GM12872 (cell line): ENCODE results near the gene RAB25.

Source experiments
- TF ChIP-seq, protein P1 (sequence below): IDR thresholded peaks from 3 replicates; pipeline ENCODE4 v1.5.1; 2011; ENCODE audit warnings: low read depth, mild to moderate bottlenecking, low read length, moderate library complexity; ENCODE audit not compliant: insufficient read depth

RAB25 gene

DNA sequence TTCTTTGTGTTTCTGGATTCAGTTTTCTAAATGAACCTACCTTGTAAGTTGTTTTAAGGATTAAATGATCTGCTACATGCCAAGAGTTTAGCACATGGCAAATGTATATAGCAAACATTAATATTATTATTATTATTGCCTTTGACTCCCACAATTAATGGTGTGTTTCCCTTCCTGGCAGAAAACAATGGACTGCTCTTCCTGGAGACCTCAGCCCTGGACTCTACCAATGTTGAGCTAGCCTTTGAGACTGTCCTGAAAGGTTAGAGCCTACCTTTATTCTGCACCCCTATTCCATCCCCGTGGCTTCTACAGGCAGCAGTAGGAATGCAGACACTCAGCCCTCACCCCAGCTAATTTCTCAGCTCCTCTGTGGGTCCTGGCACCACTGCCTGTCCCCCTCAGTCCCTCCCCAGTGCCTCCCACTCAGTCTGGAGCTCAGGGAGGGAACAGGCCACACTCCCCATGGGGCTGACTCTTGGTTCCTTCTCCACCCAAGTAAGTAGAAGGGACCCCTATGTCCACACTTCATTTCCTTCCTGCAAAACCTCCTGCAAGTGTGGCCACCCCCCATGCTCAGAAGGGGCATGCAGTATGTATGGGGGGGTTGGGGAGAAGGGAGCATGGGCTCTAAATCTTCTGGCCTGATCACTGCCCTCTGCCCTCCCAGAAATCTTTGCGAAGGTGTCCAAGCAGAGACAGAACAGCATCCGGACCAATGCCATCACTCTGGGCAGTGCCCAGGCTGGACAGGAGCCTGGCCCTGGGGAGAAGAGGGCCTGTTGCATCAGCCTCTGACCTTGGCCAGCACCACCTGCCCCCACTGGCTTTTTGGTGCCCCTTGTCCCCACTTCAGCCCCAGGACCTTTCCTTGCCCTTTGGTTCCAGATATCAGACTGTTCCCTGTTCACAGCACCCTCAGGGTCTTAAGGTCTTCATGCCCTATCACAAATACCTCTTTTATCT is 8.8 kb downstream of the RAB25 start:
- TF ChIP-seq, protein P1, sequence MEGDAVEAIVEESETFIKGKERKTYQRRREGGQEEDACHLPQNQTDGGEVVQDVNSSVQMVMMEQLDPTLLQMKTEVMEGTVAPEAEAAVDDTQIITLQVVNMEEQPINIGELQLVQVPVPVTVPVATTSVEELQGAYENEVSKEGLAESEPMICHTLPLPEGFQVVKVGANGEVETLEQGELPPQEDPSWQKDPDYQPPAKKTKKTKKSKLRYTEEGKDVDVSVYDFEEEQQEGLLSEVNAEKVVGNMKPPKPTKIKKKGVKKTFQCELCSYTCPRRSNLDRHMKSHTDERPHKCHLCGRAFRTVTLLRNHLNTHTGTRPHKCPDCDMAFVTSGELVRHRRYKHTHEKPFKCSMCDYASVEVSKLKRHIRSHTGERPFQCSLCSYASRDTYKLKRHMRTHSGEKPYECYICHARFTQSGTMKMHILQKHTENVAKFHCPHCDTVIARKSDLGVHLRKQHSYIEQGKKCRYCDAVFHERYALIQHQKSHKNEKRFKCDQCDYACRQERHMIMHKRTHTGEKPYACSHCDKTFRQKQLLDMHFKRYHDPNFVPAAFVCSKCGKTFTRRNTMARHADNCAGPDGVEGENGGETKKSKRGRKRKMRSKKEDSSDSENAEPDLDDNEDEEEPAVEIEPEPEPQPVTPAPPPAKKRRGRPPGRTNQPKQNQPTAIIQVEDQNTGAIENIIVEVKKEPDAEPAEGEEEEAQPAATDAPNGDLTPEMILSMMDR = no peak

DNA sequence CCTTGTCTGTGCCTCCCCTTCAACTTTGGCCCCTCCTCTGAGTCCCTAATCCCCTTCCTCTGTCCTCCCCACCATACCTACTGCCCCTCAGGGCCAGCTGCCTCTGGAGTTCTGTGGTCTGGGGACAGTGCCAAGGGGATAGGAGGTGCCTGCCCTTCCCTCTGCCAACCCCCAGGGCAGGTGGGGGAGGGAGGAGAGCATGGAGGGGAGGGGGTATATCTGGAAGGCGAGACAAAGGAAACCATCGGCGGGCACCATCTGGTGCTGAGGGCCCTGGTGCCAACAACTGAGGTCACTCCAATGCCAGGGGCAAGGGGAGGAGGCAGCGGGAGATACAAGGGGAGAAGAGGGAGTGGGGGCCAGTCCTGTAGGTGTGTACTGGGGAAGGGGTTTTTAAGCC is 9.6 kb downstream of the RAB25 start:
- TF ChIP-seq, protein P1 = no peak

DNA sequence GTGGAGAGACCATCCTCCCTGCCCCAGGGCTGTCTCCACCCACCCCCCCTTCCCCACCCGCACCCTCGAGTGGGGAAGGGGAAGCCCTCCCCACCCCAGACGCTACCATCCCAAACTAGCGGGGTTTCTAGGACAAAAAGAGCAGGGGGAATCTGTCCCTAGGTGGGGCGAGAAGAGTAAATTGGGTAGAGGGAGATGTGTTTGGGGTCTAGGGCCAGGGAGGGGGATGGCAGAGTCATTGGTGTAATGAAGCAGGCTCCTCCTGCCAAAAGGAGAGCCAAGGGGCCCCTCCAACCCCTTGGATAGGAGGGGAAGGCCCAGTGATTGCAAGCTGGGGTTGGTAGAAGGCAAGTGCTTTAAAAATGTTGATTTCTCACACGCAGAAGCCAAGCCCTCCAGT is 11.3 kb downstream of the RAB25 start:
- TF ChIP-seq, protein P1 = no peak

DNA sequence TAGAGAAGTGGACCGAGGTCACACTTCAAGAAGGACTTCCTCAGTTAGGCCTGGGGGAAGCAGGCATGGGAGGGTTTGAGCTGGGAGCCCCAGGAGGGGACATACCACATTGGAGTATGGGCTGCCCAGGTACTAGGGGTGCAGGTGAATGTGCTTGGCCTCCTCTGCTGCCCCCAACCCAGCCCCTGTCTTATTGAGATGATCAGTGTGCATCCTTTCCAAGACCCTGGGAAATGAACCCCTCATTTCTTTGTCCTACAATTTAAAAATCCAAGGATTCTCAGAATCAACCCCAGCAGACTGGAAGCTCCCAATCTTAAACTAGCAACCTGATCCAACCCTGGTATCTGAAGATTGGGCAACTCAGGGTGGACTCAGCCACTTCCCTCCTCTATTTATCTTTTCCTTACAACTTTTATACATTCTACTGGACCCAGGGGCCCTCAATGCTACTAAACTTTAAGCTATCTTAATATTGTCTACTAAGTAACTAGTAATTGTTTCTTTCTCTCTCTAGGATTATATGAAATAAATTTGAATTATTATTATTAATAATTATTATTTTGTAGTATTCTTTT is 12.2 kb downstream of the RAB25 start:
- TF ChIP-seq, protein P1 = no peak

DNA sequence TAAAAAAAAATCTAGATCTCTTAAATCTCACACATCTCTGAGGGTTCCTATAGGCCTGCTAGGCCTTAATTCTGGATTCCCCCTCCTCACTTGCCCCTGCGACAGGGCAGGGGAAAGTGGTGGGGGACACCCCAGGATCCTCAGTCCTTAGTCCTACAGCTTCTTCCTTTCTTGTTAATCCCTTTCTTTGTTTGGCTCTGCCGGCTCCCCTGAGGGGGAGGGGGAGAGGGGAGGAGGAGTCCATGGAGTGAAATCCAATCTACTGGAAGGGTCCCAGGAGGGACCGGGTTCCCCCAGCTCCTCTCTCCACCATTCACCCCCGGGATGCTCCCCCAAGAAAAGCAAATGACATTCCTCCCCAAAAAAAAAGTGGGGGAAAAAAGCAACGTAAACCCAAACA is 12.8 kb downstream of the RAB25 start:
- TF ChIP-seq, protein P1 = no peak

DNA sequence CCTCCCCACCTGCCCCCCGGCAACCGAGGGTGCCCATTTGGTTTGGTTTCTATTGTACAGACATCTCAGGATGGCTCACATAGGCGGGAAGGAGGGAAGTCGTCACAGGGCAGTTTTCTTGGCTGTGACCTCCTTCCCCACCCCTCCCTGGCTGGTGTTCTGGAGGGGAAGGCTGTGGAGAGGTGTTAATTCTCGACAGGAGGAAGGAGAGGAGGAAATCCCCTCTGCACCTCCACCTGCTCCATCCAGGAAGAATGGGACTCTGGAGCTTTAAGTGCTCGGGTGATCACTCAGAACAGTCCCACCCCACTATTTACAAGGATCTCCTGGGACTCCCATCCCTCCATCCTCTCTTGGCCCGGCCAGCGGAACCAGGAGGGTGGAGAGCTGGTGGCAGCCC is 13.7 kb downstream of the RAB25 start:
- TF ChIP-seq, protein P1 = no peak

DNA sequence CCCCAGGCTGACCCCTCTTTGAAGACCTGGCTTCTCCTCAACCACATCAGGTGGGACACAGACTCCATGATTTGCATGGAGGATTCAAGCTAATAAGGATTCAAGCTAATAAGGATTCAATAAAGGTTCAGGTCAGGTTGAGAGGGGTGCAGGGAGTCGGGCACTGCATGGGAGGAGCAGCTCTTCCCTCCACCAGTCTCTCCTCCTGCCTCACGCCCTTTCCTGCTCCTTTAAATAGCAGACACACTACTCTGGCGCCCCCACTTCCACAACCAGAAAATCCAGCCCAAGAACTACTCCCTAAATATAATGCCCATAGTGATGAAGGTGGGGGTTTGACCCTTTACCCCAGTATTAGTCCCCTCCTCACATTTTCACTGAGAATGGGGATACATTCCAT is 14.2 kb downstream of the RAB25 start:
- TF ChIP-seq, protein P1 = no peak
